Spinal cord (tissue), 10 donors: ENCODE data around the gene TDRD10. TPM values are rescaled to one million over a fixed set of nuclear protein-coding genes. Genes with fewer than 3 reads are reported as not detected.
A peak's percentile ranks its signal among the peaks of the same experiment; 100 is the strongest.

Experiments used
- DNase-seq, 6 donors: peaks; one replicate each; pipeline versions ENCODE4 v3.0.0 to v3.0.0-alpha.2; 2013 to 2015; ENCODE audit warnings: low spot score in 6 of 6, low read depth in 4 of 6
- H3K27ac ChIP-seq: one replicate; pipeline ENCODE4 v1.5.1; 2013; ENCODE audit warnings: low read depth, low read length, control low read depth
- H3K27me3 ChIP-seq: one replicate; pipeline ENCODE4 v1.6.1; 2013; ENCODE audit warnings: low read length; ENCODE audit not compliant: control insufficient read depth, insufficient read depth
- H3K36me3 ChIP-seq: one replicate; pipeline ENCODE4 v1.6.1; 2013; ENCODE audit warnings: low read length; ENCODE audit not compliant: control insufficient read depth, insufficient read depth
- H3K4me1 ChIP-seq: one replicate; pipeline ENCODE4 v1.6.1; 2013; ENCODE audit warnings: low read length; ENCODE audit not compliant: control insufficient read depth, insufficient read depth
- H3K4me3 ChIP-seq: one replicate; pipeline ENCODE4 v1.5.1; 2013; ENCODE audit warnings: low read depth, low read length, control low read depth
- H3K9me3 ChIP-seq: one replicate; pipeline ENCODE4 v1.6.1; 2013; ENCODE audit warnings: low read length; ENCODE audit not compliant: control insufficient read depth, insufficient read depth
- WGBS: methylation state at CpG from one replicate; pipeline ENCODE4 v1.1.5; 2013; ENCODE audit warnings: missing lambda C conversion rate; ENCODE audit not compliant: insufficient coverage; 5-methylcytosine and 5-hydroxymethylcytosine counted together
- long read RNA-seq, 4 donors: transcript quantifications; one replicate each; lab custom pipeline, GENCODE V29; 2026
- polyA plus RNA-seq, 2 donors: library from polyadenylated mRNA; unstranded; fragments of 120-200 nt; gene quantifications; one replicate each; pipeline ENCODE4 v1.2.1, GENCODE V29; 2013; ENCODE audit not compliant: insufficient read length in 2 of 2
- total RNA-seq, 2 donors: library from RNA; depleted of rRNA in 1 of 2; stranded (reverse); fragments of 120-200 nt in 1 of 2; fragments of >200 nt in 1 of 2; gene quantifications; one replicate each; pipeline versions ENCODE4 v1.2.3 to v1.2.4, GENCODE V29; 2013 to 2014
- donor health status: healthy.

Gene TDRD10
- total RNA-seq (1 to 10 TPM in 1 of 2 donors, under 1 TPM in 1; 0.40 to 1.4 TPM), polyA plus RNA-seq (1 to 10 TPM; 1.5 to 3.1 TPM)
- long read RNA-seq, donor 1 = 0 reads
- long read RNA-seq, donor 2 = 0 reads
- long read RNA-seq, donor 3 = 0 reads
- long read RNA-seq, donor 4 = 0 reads

GRCh38 chr1:154502066-154502743 lies at the start of gene TDRD10, which contains the start of gene SHE:
TDRD10 (plus strand) TSS chr1:154502219; CDS start chr1:154506904, 4,685 bp downstream.
SHE (minus strand) TSS chr1:154502412; CDS start chr1:154502026, 386 bp downstream.
- Histone ChIP-seq H3K27me3 (peaks cover 58% of the 10 kb centered on the region), H3K27ac (no peak within 1 kb of the TSS), H3K9me3 (peaks cover 2% of the 10 kb centered on the region), H3K4me1 (peaks cover 12% of the 10 kb centered on the region), H3K4me3 (peak within 1 kb of the TSS; percentile 28), H3K36me3 (no peaks in the 10 kb centered on the region)
- WGBS = under 1% methylated on average over 90 of the region's 90 CpGs
- no peak for DNase-seq

DNA sequence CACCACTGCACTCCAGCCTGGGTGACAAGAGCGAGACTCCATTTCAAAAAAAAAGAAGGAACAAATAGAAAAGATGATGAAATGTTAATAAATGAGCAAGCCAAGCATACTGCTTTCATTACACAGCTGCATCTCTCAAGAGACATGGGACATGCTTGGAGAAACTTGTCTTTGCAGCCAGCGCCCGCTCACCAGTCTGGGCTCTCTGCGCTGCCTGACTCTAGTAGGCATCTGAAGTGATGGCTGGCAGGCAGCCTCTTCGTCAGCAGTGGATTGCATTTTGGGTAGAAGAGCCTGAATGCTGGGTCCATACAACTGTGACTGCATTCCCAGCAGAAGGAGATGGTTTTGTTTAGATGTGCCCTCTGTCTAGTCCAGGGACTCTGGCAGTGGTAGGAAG lies 48.9 kb upstream of the TDRD10 start:
- Histone ChIP-seq H3K9me3 (no peaks in the 10 kb centered on the region), H3K4me1 (peaks cover 5% of the 10 kb centered on the region), H3K27ac (peak overlapping the region; percentile 6), H3K27me3 (no peaks in the 10 kb centered on the region), H3K4me3 (no peak overlapping the region), H3K36me3 (no peaks in the 10 kb centered on the region)
- WGBS = 56% methylated on average over 4 of the region's 5 CpGs
- DNase-seq = peak in 2 of 6 donors; percentile 34 to 58

DNA sequence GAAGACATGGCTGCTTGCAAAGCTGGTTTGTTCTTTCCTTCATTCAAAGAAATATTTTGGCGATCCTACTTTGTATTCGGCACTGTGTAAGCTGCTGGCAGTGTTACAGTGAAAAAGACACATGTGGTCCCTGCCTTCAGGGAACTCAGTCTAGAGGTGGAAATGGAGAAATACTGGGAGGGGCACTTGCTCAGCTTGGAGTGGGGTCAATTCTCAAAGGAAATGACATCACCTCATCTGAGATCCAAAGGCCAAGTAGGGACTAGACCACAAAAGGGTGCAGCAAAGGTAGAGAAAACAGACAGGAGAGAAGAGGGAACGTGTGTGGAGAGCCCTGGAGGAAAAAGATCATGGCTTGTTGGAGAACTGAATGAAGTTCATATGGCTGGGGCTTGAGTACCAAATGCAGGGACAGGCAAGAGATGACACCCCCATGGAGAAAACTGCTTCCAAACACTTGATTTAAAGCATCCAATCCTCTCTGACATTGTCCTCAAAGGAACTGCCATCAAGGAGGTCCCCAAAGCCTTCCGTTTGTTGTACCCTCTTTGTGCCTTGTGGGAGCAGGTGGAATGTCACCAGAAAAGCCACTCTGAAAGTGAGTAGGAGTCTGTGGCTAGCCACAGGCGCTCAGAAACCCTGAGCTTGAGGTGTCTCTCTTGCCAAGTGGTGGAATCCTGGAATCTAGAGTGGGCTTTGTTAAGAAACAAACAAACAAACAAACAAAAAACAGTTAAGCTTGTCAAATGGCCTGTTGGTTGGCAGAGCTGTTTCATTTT lies 48.3 kb upstream of the TDRD10 start:
- WGBS = 40% methylated on average over 1 of the region's 5 CpGs

DNA sequence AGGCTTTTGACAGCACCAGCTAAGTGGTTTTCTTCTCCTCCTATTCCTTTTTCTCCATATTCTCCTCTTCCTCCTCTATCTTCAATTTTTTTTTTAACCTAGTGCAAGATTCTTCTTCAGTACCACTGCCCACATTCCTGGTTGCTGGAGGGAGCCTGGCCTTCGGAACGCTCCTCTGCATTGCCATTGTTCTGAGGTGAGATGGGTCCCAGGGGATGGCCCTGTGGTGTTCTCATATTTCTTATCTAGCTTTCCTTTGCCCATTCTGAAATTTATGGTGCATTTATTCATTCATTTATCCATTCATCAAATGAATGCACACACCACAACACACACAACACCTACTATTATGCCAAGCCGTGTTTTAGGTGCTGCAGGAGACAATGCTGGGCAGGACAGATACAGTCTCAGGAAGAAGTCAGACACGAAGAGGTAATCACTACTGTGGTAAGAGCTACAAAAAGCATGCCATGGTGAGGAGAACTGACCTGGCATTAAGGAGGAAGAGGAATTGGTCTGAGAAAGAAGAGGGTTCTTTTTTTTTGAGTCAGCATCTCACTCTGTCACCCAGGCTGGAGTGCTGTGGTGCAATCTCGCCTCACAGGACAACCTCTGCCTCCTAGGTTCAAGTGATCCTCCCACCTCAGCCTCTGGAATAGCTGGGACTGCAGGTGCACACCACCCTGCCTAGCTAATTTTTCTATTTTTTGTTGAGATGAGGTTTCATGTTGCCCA lies 47.5 kb upstream of the TDRD10 start:
- DNase-seq = no peak
- no peak overlapping the region for H3K27ac ChIP-seq
- H3K4me1 ChIP-seq = peaks cover 9% of the 10 kb centered on the region
- no peak overlapping the region for H3K4me3 ChIP-seq
- H3K27me3 ChIP-seq = no peaks in the 10 kb centered on the region
- 74% methylated on average over 3 of the region's 5 CpGs for WGBS
- no peaks in the 10 kb centered on the region for H3K9me3 ChIP-seq
- H3K36me3 ChIP-seq = no peaks in the 10 kb centered on the region

More for the DNA sequence above, 48.3 kb upstream of the TDRD10 start:
- DNase-seq = peak in 2 of 6 donors; percentile 36 to 61
- Histone ChIP-seq H3K9me3 (no peaks in the 10 kb centered on the region), H3K4me3 (no peak overlapping the region), H3K36me3 (no peaks in the 10 kb centered on the region), H3K4me1 (peaks cover 5% of the 10 kb centered on the region), H3K27me3 (no peaks in the 10 kb centered on the region), H3K27ac (peak overlapping the region; percentile 6)

DNA sequence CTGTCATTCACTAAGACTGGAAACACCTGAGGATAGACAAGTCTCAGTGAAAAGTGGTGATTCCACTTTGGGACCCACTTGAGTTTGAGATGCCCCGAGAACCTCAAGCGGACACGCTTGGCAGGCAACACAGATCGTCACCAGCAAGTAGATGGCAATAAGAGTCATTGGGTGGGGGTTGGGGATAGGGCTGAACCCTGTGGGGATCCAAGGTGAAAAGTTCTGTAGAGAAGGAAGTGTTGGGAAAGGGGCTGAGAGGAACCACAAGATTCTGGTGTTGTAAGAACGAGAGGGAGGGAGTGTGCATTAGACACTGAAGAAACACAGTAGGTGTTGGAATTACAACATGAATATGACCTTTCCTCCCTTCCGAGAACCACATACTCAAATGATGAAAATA lies 45.4 kb upstream of the TDRD10 start:
- H3K27ac ChIP-seq = no peak overlapping the region
- 97% methylated on average over 4 of the region's 6 CpGs for whole genome bisulfite sequencing
- H3K27me3 ChIP-seq = no peaks in the 10 kb centered on the region
- peaks cover 11% of the 10 kb centered on the region for H3K4me1 ChIP-seq
- no peaks in the 10 kb centered on the region for H3K36me3 ChIP-seq
- H3K9me3 ChIP-seq = no peaks in the 10 kb centered on the region
- H3K4me3 ChIP-seq = no peak overlapping the region
- DNase-seq = no peak

DNA sequence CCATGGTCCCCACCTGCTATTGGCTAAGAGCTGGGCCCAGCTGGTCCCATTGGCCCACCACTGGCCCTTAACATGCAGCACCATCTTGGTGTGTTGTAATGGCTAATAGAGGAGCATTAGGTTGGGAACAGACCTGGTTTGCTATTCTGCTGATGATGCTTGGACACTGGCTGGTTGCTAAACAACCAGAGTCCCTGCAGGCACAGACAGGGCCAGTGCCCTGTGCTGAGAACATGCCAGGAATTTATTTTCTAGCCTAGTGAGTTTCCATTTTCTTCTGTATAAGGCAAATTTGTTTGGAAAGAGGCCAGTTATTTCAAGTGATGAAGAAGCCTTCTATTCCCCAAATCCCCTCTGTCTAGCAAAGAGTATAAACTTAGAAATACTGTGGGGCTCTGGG lies 42.9 kb upstream of the TDRD10 start:
- peak in 4 of 6 donors; percentile 36 to 83 (median 62) for DNase-seq
- no peaks in the 10 kb centered on the region for H3K27me3 ChIP-seq
- no peaks in the 10 kb centered on the region for H3K36me3 ChIP-seq
- H3K27ac ChIP-seq = no peak overlapping the region
- no peaks in the 10 kb centered on the region for H3K9me3 ChIP-seq
- peaks cover 13% of the 10 kb centered on the region for H3K4me1 ChIP-seq
- H3K4me3 ChIP-seq = no peak overlapping the region

- Histone ChIP-seq H3K4me3 (no peak overlapping the region), H3K27me3 (no peaks in the 10 kb centered on the region), H3K4me1 (peaks cover 19% of the 10 kb centered on the region), H3K9me3 (no peaks in the 10 kb centered on the region), H3K36me3 (no peaks in the 10 kb centered on the region), H3K27ac (no peak overlapping the region)
- no peak for DNase-seq
- WGBS = 66% methylated on average over 12 of the region's 15 CpGs
Observed at GRCh38 chr1:154460695-154461260, 41.2 kb upstream of the TDRD10 start.

DNA sequence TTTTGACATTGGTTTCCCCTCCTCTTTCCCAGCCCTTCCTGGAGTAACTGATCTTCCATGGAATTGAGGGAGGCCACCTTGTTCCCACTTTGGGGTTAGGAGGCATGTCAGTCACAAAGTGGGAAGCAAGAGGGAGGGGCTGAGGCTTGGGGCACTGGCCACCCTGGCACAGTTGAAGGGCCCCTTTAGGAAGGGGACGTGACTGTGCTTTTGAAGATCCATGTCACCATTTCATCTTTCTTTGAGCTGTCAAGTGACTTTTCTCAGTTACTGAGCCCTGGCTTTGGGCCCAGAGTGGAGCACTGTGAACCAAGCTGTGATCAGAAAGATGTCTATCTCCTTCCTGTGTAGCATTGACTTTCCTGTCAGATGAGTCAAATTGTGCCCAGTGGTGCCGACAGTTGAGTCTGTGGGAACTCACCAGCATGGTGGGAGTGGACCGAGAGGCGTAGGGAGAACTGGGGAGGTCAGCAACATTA lies 38.5 kb upstream of the TDRD10 start:
- peaks cover 24% of the 10 kb centered on the region for H3K4me1 ChIP-seq
- H3K27me3 ChIP-seq = no peaks in the 10 kb centered on the region
- H3K27ac ChIP-seq = no peak overlapping the region
- DNase-seq = peak in 1 of 6 donors; percentile 43
- no peak overlapping the region for H3K4me3 ChIP-seq
- 26% methylated on average over 4 of the region's 4 CpGs for WGBS
- no peaks in the 10 kb centered on the region for H3K36me3 ChIP-seq
- H3K9me3 ChIP-seq = no peaks in the 10 kb centered on the region

GRCh38 chr1:154465621-154466195 lies 36.3 kb upstream of the TDRD10 start:
- DNase-seq = peak in 1 of 6 donors; percentile 25
- H3K36me3 ChIP-seq = no peaks in the 10 kb centered on the region
- peaks cover 22% of the 10 kb centered on the region for H3K4me1 ChIP-seq
- H3K27ac ChIP-seq = peak overlapping the region; percentile 67
- no peaks in the 10 kb centered on the region for H3K27me3 ChIP-seq
- WGBS = 72% methylated on average over 5 of the region's 8 CpGs
- no peak overlapping the region for H3K4me3 ChIP-seq
- no peaks in the 10 kb centered on the region for H3K9me3 ChIP-seq
